ENCODE results near the gene GRP.
"Not testable (repeated sequence)": the region's sequence is repeated elsewhere in the genome, so short reads cannot be mapped to it uniquely, and the experiment has no call there.

The GRP gene

GRCh38 chr18:59262243-59262642 is 42.3 kb downstream of the GRP start:
- not testable (repeated sequence) for H3K27ac ChIP-seq (ENCODE audit: low read depth, low read length); H3K9me3 ChIP-seq (ENCODE audit: low read length); H3K4me3 ChIP-seq (ENCODE audit: low read depth in 1 of 2, low read length in 2 of 2); H3K4me1 ChIP-seq (ENCODE audit: insufficient read depth, low read length); H3K36me3 ChIP-seq (ENCODE audit: insufficient read depth, low read length); H3K9ac ChIP-seq (ENCODE audit: low read length)
- peaks cover 18 to 45% of the 10 kb centered on the region in 2 donors for H3K27me3 ChIP-seq (ENCODE audit: control insufficient read depth in 1 of 2, insufficient read depth in 2 of 2, low read length in 2 of 2)

GRCh38 chr18:59263661-59264060 is 43.7 kb downstream of the GRP start:
- Histone ChIP-seq H3K9ac (ENCODE audit: low read length) (no peak overlapping the region), H3K4me1 (ENCODE audit: insufficient read depth, low read length) (peaks cover 10% of the 10 kb centered on the region), H3K27me3 (ENCODE audit: control insufficient read depth in 1 of 2, insufficient read depth in 2 of 2, low read length in 2 of 2) (peaks cover 32 to 59% of the 10 kb centered on the region in 2 donors)

GRCh38 chr18:59264121-59264571 is 44.2 kb downstream of the GRP start:
- Histone ChIP-seq H3K9ac (ENCODE audit: low read length) (no peak overlapping the region), H3K36me3 (ENCODE audit: insufficient read depth, low read length) (no peaks in the 10 kb centered on the region), H3K27me3 (ENCODE audit: control insufficient read depth in 1 of 2, insufficient read depth in 2 of 2, low read length in 2 of 2) (peaks cover 33 to 63% of the 10 kb centered on the region in 2 donors), H3K27ac (ENCODE audit: low read depth, low read length) (no peak overlapping the region), H3K4me1 (ENCODE audit: insufficient read depth, low read length) (peaks cover 10% of the 10 kb centered on the region), H3K4me3 (ENCODE audit: low read depth in 1 of 2, low read length in 2 of 2) (no peak overlapping the region), H3K9me3 (ENCODE audit: low read length) (no peaks in the 10 kb centered on the region)

More at GRCh38 chr18:59263661-59264060, 43.7 kb downstream of the GRP start:
- no peak overlapping the region for H3K4me3 ChIP-seq (ENCODE audit: low read depth in 1 of 2, low read length in 2 of 2)
- no peaks in the 10 kb centered on the region for H3K36me3 ChIP-seq (ENCODE audit: insufficient read depth, low read length)
- no peak overlapping the region for H3K27ac ChIP-seq (ENCODE audit: low read depth, low read length)
- H3K9me3 ChIP-seq (ENCODE audit: low read length), result no peaks in the 10 kb centered on the region

GRCh38 chr18:59264651-59265245 is 44.8 kb downstream of the GRP start:
- Histone ChIP-seq H3K9ac (ENCODE audit: low read length) (no peak overlapping the region), H3K4me3 (ENCODE audit: low read depth in 1 of 2, low read length in 2 of 2) (no peak overlapping the region), H3K27ac (ENCODE audit: low read depth, low read length) (no peak overlapping the region), H3K9me3 (ENCODE audit: low read length) (no peaks in the 10 kb centered on the region), H3K27me3 (ENCODE audit: control insufficient read depth in 1 of 2, insufficient read depth in 2 of 2, low read length in 2 of 2) (peaks cover 37 to 68% of the 10 kb centered on the region in 2 donors), H3K4me1 (ENCODE audit: insufficient read depth, low read length) (peaks cover 14% of the 10 kb centered on the region), H3K36me3 (ENCODE audit: insufficient read depth, low read length) (no peaks in the 10 kb centered on the region)

- peaks cover 44 to 75% of the 10 kb centered on the region in 2 donors for H3K27me3 ChIP-seq (ENCODE audit: control insufficient read depth in 1 of 2, insufficient read depth in 2 of 2, low read length in 2 of 2)
Observed at GRCh38 chr18:59265246-59265973, 45.5 kb downstream of the GRP start.

DNA sequence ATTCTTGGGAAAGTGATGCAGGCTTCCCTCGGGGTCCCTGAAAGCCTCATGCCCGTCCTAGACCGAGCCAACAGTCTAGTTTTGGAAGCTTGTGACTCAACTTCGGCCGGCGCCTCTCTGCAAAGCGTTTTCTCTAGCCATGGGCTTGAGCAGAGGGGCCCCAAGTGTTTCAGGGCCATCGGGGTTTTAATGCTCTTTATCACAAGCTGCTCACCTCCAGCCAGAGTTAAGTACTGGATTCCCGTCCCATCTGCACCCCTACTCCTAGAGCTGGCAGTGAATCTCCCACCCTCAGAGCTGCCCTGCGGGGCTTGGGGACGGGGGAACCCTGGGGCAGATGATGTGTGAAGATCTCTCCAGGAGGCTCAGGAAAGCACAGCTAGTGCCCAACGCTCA is 46.0 kb downstream of the GRP start:
- no peaks in the 10 kb centered on the region for H3K9me3 ChIP-seq (ENCODE audit: low read length)
- H3K27ac ChIP-seq (ENCODE audit: low read depth, low read length), result no peak overlapping the region
- H3K9ac ChIP-seq (ENCODE audit: low read length), result no peak overlapping the region
- no peaks in the 10 kb centered on the region for H3K36me3 ChIP-seq (ENCODE audit: insufficient read depth, low read length)
- no peak overlapping the region for H3K4me3 ChIP-seq (ENCODE audit: low read depth in 1 of 2, low read length in 2 of 2)
- H3K27me3 ChIP-seq (ENCODE audit: control insufficient read depth in 1 of 2, insufficient read depth in 2 of 2, low read length in 2 of 2), result peaks cover 49 to 81% of the 10 kb centered on the region in 2 donors
- H3K4me1 ChIP-seq (ENCODE audit: insufficient read depth, low read length), result peaks cover 16% of the 10 kb centered on the region

More at GRCh38 chr18:59265246-59265973, 45.5 kb downstream of the GRP start:
- Histone ChIP-seq H3K4me1 (ENCODE audit: insufficient read depth, low read length) (peaks cover 16% of the 10 kb centered on the region), H3K9me3 (ENCODE audit: low read length) (no peaks in the 10 kb centered on the region), H3K36me3 (ENCODE audit: insufficient read depth, low read length) (no peaks in the 10 kb centered on the region), H3K9ac (ENCODE audit: low read length) (no peak overlapping the region), H3K4me3 (ENCODE audit: low read depth in 1 of 2, low read length in 2 of 2) (no peak overlapping the region), H3K27ac (ENCODE audit: low read depth, low read length) (no peak overlapping the region)

DNA sequence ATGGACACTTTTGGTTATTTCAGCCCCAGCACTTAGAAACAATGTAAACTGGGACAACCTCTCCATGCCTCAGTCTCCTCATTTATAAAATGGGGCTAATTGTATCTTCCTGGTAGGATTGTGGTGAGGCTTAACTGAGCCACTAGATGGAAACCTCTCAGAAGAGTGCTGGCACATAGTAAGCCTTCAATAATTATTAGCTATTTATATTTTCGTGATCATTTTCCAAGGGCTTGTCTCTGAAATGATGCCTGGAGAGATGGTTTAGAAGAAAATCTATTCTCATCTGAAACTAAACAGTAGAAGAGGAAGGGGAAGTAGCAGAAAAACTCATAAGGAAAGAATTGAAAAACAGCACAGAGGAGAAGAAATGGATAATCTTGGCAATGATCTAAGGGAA is 46.5 kb downstream of the GRP start:
- Histone ChIP-seq H3K9ac (ENCODE audit: low read length) (no peak overlapping the region), H3K4me1 (ENCODE audit: insufficient read depth, low read length) (peaks cover 16% of the 10 kb centered on the region), H3K36me3 (ENCODE audit: insufficient read depth, low read length) (no peaks in the 10 kb centered on the region), H3K9me3 (ENCODE audit: low read length) (peaks cover 4% of the 10 kb centered on the region), H3K27ac (ENCODE audit: low read depth, low read length) (no peak overlapping the region), H3K27me3 (ENCODE audit: control insufficient read depth in 1 of 2, insufficient read depth in 2 of 2, low read length in 2 of 2) (peaks cover 54 to 86% of the 10 kb centered on the region in 2 donors), H3K4me3 (ENCODE audit: low read depth in 1 of 2, low read length in 2 of 2) (no peak overlapping the region)

- Histone ChIP-seq H3K4me1 (ENCODE audit: insufficient read depth, low read length) (peaks cover 16% of the 10 kb centered on the region), H3K9me3 (ENCODE audit: low read length) (peaks cover 4% of the 10 kb centered on the region), H3K36me3 (ENCODE audit: insufficient read depth, low read length) (no peaks in the 10 kb centered on the region), H3K4me3 (ENCODE audit: low read depth in 1 of 2, low read length in 2 of 2) (no peak overlapping the region), H3K27ac (ENCODE audit: low read depth, low read length) (no peak overlapping the region), H3K9ac (ENCODE audit: low read length) (no peak overlapping the region), H3K27me3 (ENCODE audit: control insufficient read depth in 1 of 2, insufficient read depth in 2 of 2, low read length in 2 of 2) (peaks cover 59 to 91% of the 10 kb centered on the region in 2 donors)
Observed at GRCh38 chr18:59266886-59267502, 47.0 kb downstream of the GRP start.

GRCh38 chr18:59267503-59268126 is 47.7 kb downstream of the GRP start:
- Histone ChIP-seq H3K27me3 (ENCODE audit: control insufficient read depth in 1 of 2, insufficient read depth in 2 of 2, low read length in 2 of 2) (peaks cover 66 to 97% of the 10 kb centered on the region in 2 donors), H3K4me3 (ENCODE audit: low read depth in 1 of 2, low read length in 2 of 2) (no peak overlapping the region)

DNA sequence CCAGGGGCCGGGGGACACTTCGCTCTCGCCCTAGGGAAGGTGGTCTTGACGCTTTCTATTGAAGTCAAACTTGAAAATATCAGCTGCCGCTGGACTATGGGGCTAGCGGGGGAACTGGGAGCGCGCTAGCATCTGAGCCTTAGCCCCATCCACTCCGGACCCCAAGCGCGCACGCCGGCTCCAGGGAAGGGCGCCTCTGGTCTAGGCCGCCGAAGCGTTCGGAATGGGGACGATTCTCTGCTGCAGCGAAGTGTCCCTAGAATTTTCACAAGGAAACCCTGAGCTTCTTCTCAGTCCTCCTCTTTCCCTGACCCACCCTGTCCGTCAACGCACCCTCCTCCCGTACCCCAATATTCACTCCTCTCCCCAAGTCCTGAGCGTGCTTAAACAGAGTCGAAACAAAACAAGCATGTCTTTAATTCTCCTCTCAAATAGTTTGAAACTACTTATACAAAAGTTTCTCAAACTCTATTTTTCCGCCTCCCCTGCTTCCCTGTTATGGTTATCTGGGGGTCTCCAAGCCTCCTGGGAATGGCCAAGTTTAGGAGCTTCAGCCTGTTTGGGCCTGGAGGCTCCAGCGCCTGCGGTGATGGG is 48.3 kb downstream of the GRP start:
- Histone ChIP-seq H3K36me3 (ENCODE audit: insufficient read depth, low read length) (no peaks in the 10 kb centered on the region), H3K4me1 (ENCODE audit: insufficient read depth, low read length) (peaks cover 19% of the 10 kb centered on the region), H3K9ac (ENCODE audit: low read length) (no peak overlapping the region), H3K4me3 (ENCODE audit: low read depth in 1 of 2, low read length in 2 of 2) (no peak overlapping the region), H3K27me3 (ENCODE audit: control insufficient read depth in 1 of 2, insufficient read depth in 2 of 2, low read length in 2 of 2) (peaks cover 69 to 98% of the 10 kb centered on the region in 2 donors), H3K27ac (ENCODE audit: low read depth, low read length) (no peak overlapping the region), H3K9me3 (ENCODE audit: low read length) (peaks cover 4% of the 10 kb centered on the region)

More at GRCh38 chr18:59267503-59268126, 47.7 kb downstream of the GRP start:
- H3K36me3 ChIP-seq (ENCODE audit: insufficient read depth, low read length), result no peaks in the 10 kb centered on the region
- H3K4me1 ChIP-seq (ENCODE audit: insufficient read depth, low read length), result peaks cover 19% of the 10 kb centered on the region
- H3K27ac ChIP-seq (ENCODE audit: low read depth, low read length), result no peak overlapping the region
- H3K9ac ChIP-seq (ENCODE audit: low read length), result no peak overlapping the region
- peaks cover 4% of the 10 kb centered on the region for H3K9me3 ChIP-seq (ENCODE audit: low read length)
